Lower leg skin (tissue), 4 donors: Measurements from ENCODE around the gene EFHC1. TPM values are rescaled to one million over a fixed set of nuclear protein-coding genes. Genes with fewer than 3 reads are reported as not detected.
"Not testable (repeated sequence)": the region's sequence is repeated elsewhere in the genome, so short reads cannot be mapped to it uniquely, and the experiment has no call there.

ENCODE experiments used
- DNase-seq, 2 donors: peaks; one replicate each; pipeline ENCODE4 v3.0.0-alpha.2; 2019; ENCODE audit warnings: low spot score in 2 of 2
- H3K4me3 ChIP-seq: fragments of 200-600 bp; sonication (generic); 2 replicates; pipeline ENCODE4 v1.5.1; 2017; ENCODE audit warnings: mild to moderate bottlenecking, low read depth; ENCODE audit not compliant: poor library complexity, severe bottlenecking
- POLR2A ChIP-seq, 2 donors: fragments of 450-650 bp; IDR thresholded peaks; one replicate each; pipeline ENCODE4 v1.6.1; 2016 to 2017; ENCODE audit warnings: antibody characterized with exemption in 2 of 2, mild to moderate bottlenecking in 1 of 2, moderate library complexity in 1 of 2
- WGBS, 2 donors: methylation state at CpG; one replicate each; pipeline ENCODE4 v1.1.5; 2018; 5-methylcytosine and 5-hydroxymethylcytosine counted together
- intact Hi-C: fragments of 100-400 bp; cut with DNase I; formaldehyde crosslinking; loops from one replicate; pipeline ENCODE4 v1.15.0; 2023; ENCODE audit warnings: low total_unique reads
- total RNA-seq, 4 donors: library from RNA; depleted of rRNA; stranded (reverse); fragments of >200 nt; gene quantifications; one replicate each; pipeline ENCODE4 v1.1.0, GENCODE V29; 2016
- TF ChIP-seq, protein P1 (sequence below), 3 donors: fragments of 450-650 bp; IDR thresholded peaks; one replicate each; pipeline ENCODE4 v1.5.1; 2016; ENCODE audit warnings: antibody characterized with exemption in 3 of 3, mild to moderate bottlenecking in 3 of 3, moderate library complexity in 2 of 3

Gene EFHC1
- total RNA-seq, 4 donors from 2014 or later: 12.2 to 22.8 (median 18.1) TPM

- 93 to 97% methylated on average over 4 of the region's 4 CpGs for WGBS, 2 donors
- no peak for TF ChIP-seq POLR2A (IDR thresholded peaks at IDR 0.05)
- TF ChIP-seq, protein P1, sequence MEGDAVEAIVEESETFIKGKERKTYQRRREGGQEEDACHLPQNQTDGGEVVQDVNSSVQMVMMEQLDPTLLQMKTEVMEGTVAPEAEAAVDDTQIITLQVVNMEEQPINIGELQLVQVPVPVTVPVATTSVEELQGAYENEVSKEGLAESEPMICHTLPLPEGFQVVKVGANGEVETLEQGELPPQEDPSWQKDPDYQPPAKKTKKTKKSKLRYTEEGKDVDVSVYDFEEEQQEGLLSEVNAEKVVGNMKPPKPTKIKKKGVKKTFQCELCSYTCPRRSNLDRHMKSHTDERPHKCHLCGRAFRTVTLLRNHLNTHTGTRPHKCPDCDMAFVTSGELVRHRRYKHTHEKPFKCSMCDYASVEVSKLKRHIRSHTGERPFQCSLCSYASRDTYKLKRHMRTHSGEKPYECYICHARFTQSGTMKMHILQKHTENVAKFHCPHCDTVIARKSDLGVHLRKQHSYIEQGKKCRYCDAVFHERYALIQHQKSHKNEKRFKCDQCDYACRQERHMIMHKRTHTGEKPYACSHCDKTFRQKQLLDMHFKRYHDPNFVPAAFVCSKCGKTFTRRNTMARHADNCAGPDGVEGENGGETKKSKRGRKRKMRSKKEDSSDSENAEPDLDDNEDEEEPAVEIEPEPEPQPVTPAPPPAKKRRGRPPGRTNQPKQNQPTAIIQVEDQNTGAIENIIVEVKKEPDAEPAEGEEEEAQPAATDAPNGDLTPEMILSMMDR (IDR thresholded peaks at IDR 0.05): no peak
- H3K4me3 ChIP-seq: no peak overlapping the region
- intact Hi-C loops: no loop called here
- DNase-seq: no peak
Measured at GRCh38 chr6:52385074-52385473, 35.1 kb upstream of the EFHC1 start.

GRCh38 chr6:52388119-52388518 lies 32.0 kb upstream of the EFHC1 start:
- DNase-seq, H3K4me3 ChIP-seq, intact Hi-C loops: not testable (repeated sequence)
- WGBS, 2 donors: 69 to 71% methylated on average over 4 of the region's 4 CpGs

DNA sequence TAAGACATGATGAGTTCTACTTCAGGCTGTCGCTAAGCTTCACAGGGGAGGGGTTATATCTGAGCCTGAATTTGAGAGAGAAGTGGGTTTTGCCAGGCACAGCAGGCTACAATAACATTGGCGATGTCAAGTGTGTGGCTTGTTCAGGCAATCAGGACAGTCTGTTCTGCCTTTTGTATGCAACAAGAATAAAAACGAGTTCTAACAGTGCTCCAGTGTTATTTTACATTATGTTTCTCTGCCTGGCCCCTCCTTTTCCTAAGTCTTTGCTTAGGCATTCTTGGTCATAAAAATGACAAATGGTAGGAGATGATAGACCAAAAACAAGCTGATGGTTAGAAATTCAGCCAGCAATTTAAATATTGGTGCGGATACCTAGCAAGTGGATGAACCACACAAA lies 31.4 kb upstream of the EFHC1 start:
- WGBS, 2 donors: 66 to 69% methylated on average over 4 of the region's 4 CpGs
- no peak for DNase-seq
- intact Hi-C loops: no loop called here

DNA sequence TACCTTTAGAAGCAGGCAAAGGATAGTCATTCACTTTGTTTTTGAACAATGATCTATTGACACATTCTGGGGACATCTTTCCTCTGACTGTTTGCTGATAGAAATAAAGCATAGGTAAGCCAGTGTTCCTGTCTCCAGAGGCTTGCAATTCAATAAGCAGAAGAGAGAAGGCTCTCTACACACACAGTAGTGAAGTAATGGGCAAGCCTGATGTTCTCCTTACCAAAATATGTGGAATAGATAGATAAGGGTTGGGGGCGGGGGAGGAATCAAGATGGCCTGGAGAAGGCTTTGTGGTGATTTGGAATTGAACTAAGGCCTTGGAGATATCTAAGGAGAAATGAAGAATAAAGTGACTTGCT lies 30.9 kb upstream of the EFHC1 start:
- intact Hi-C loops: no loop called here
- no peak for DNase-seq
- no peak overlapping the region for H3K4me3 ChIP-seq
- WGBS, 2 donors: 89% methylated on average over 1 of the region's 1 CpG
- TF ChIP-seq POLR2A (IDR thresholded peaks at IDR 0.05): no peak
- TF ChIP-seq, protein P1 (IDR thresholded peaks at IDR 0.05): no peak

More for the DNA sequence above, 31.4 kb upstream of the EFHC1 start:
- TF ChIP-seq, protein P1 (IDR thresholded peaks at IDR 0.05): no peak
- TF ChIP-seq POLR2A (IDR thresholded peaks at IDR 0.05): no peak
- H3K4me3 ChIP-seq: no peak overlapping the region

DNA sequence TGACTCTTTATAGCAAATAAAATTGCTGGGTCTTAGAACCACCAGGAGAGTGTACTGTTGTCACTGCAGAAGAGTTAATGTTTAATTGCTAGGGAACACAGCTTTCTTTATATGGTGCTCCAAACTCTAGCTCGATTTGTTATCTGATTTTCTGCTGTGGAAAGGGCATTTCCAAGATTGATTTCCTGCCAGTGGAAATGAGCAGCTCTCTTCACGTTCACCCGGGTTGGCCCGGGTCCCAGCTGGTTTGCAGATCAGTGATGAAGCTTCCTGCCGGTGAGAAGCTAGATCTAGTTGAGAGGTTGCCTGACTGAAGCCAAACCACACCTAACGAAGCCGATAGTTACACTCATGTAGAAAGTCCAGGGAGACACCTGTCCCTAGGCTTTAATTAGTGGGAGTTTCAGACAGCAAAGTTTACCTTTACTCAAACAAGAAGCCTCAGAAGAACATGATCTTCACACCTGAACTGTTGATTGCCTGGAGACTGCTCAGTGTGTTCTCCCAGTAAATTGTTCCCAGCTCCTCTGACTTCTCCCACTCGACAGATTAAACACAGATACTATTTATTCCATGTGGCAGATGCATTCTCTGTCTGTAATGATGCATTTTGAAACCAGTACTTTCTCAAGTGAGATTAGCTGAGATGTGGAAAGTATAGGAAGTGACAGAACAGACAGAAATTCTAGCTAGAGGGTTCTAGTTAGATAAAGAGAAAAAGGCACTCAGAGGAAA lies 30.3 kb upstream of the EFHC1 start:
- H3K4me3 ChIP-seq: no peak overlapping the region
- intact Hi-C loops: loop anchor here (10.0 kb wide), 1 partner anchor 105 kb away; the partner anchor contains the start of gene MCM3
- 5% methylated on average over 8 of the region's 8 CpGs for WGBS, 2 donors
- no peak for DNase-seq
- TF ChIP-seq POLR2A (IDR thresholded peaks at IDR 0.05): no peak
- TF ChIP-seq, protein P1 (IDR thresholded peaks at IDR 0.05): no peak

- no peak for TF ChIP-seq POLR2A (IDR thresholded peaks at IDR 0.05)
- TF ChIP-seq, protein P1 (IDR thresholded peaks at IDR 0.05): no peak
- no peak overlapping the region for H3K4me3 ChIP-seq
- DNase-seq: no peak
- WGBS, 2 donors: 10 to 17% methylated on average over 4 of the region's 4 CpGs
- intact Hi-C loops: loop anchor here (10.0 kb wide), 1 partner anchor 106 kb away; the partner anchor contains the start of gene MCM3
Measured at GRCh38 chr6:52390361-52390727, 29.8 kb upstream of the EFHC1 start.
